Activated naive CD8-positive, alpha-beta T cell treated with anti-CD3 and anti-CD28 coated beads, Interleukin-2, amount 10 ng/mL, durations not matched to agents 7 days and 5 days (primary cell): ENCODE data around the gene CCP110. TPM values are rescaled to one million over a fixed set of nuclear protein-coding genes. Genes with fewer than 3 reads are reported as not detected.

ENCODE experiments used
- total RNA-seq, 2 experiments: library from RNA; stranded (reverse); gene quantifications; one replicate each; pipeline ENCODE4 v1.2.3, GENCODE V29; 2021

The CCP110 gene
- total RNA-seq, 2 experiments from 2014 or later = 35.2 to 38.1 TPM

Other genes with a start within 250 kb of the CCP110 start
- gene CLEC19A, start 238.2 kb upstream of the CCP110 start, total RNA-seq = not detected
- gene TMC5, start 106.1 kb upstream of the CCP110 start, total RNA-seq = not detected
- 10 to 100 TPM; 22.0 to 22.6 TPM for gene GDE1, start 1.8 kb upstream of the CCP110 start, total RNA-seq
- gene VPS35L, start 31.8 kb downstream of the CCP110 start, total RNA-seq = 10 to 100 TPM; 50.2 to 55.6 TPM
- gene KNOP1, start 194.3 kb downstream of the CCP110 start, total RNA-seq = 10 to 100 TPM; 17.4 to 17.9 TPM
- 1 to 10 TPM; 1.6 to 2.1 TPM for gene IQCK, start 194.3 kb downstream of the CCP110 start, total RNA-seq